HG02852 (cell line): ENCODE results near the gene HAUS8.

ENCODE experiments used
- ATAC-seq: cut with Tn5 transposase; IDR thresholded peaks from one replicate; pipeline ENCODE4 v1.9.1; 2021; ENCODE audit warnings: mild to moderate bottlenecking, moderate library complexity; ENCODE audit not compliant: unreplicated experiment

Gene HAUS8

DNA sequence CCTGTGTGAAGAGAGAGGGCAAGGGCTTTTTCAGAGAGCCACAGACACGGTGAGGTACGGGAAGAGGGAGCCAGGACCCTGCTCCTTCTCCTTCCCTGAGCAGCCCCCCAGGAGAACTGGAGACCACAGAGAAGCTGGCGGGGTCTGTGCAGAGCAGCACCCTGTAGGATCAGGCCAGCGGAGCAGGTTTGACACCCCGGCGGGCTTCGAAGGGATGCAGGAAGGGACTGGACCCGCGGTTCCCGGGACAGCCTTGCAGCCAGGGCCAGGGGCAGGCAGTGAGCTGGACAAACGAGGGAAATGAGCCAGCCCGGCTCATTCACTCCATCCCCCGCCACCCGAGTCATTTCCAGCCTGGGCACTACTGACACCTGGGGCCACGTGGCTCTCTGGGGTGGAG is 70.9 kb downstream of the HAUS8 start:
- ATAC-seq, result no peak

DNA sequence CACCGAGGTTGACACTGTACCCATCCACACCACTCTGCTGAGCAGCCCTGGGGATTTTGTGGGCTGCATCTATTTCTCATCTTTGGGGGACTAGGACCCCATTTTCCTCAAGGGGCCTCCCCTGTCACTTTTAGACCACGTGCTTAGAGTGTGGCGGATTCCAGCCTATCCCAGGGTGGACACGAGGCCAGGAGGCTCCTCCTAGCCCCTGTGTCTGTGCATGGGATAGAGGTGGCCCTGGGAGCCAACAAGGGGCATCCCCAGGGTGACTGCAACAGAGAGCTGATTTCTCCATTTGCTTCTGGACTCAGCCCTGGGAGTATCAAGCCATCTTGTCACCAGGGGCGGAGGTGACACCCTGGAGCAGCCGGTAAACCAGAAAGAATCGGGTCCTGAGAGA is 72.8 kb downstream of the HAUS8 start:
- no peak for ATAC-seq

DNA sequence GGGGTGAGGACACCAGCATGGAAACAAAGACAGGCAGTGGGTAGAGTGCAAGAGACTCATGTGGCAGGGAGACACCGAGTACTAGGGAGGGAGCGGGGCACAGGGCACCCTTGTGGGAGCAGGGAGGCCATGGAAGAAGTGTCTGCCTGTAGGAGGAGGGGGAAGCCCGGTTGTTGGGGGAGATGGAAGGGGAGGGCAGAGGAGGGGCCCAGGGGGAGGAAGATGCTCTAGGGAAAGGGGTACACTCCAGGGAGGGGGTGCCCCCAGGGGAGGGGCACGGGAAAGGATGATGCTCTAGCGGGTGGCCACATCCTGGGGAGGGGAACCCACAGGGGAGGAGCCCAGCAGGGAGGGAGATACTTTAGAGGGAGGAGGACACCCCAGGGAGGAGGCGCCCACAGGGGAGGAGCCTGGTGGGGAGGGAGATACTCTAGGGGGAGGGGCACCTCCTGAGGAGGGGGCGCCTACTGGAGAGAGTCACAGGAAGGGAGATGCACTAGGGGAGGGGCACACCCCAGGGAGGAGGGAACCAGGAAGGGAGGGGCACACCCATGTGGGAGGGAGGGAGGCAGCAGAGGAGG is 73.6 kb downstream of the HAUS8 start:
- no peak for ATAC-seq
